Right lobe of liver (tissue), 6 donors: ENCODE data around the gene BPIFA2. TPM values are rescaled to one million over a fixed set of nuclear protein-coding genes. Genes with fewer than 3 reads are reported as not detected.

ENCODE experiments used
- ATAC-seq, 4 donors: fragments of 200-7000 bp; cut with Tn5 transposase; one replicate each; pipeline ENCODE4 v1.9.1; 2020; ENCODE audit warnings: mild to moderate bottlenecking in 4 of 4, moderate library complexity in 4 of 4
- DNase-seq, 3 donors: peaks; one replicate each; pipeline ENCODE4 v3.0.0-alpha.2; 2020
- H3K27ac ChIP-seq, 3 donors: fragments of 200-600 bp; one replicate each; pipeline ENCODE4 v1.8.0; 2022
- H3K27me3 ChIP-seq, 2 donors: fragments of 200-600 bp; one replicate each; pipeline ENCODE4 v1.8.0; 2022
- H3K36me3 ChIP-seq, 4 donors: fragments of 200-600 bp; sonication (generic) in 1 of 4; one replicate each; pipeline versions ENCODE4 v1.5.1 to v1.8.0; 2017 to 2022; ENCODE audit warnings: control low read depth in 1 of 4
- H3K4me1 ChIP-seq, 4 donors: fragments of 200-600 bp; sonication (generic) in 1 of 4; one replicate each; pipeline versions ENCODE4 v1.5.1 to v1.8.0; 2017 to 2022; ENCODE audit warnings: control low read depth in 1 of 4
- H3K4me3 ChIP-seq, 3 donors: fragments of 200-600 bp; one replicate each; pipeline ENCODE4 v1.8.0; 2022
- H3K9me3 ChIP-seq, 4 donors: fragments of 200-600 bp; sonication (generic) in 1 of 4; one replicate each; pipeline versions ENCODE4 v1.5.1 to v1.8.0; 2017 to 2022; ENCODE audit warnings: control low read depth in 1 of 4
- POLR2A ChIP-seq: fragments of 450-650 bp; IDR thresholded peaks from one replicate; pipeline ENCODE4 v1.6.1; 2017; ENCODE audit warnings: antibody characterized with exemption, mild to moderate bottlenecking
- WGBS: methylation state at CpG from one replicate; pipeline ENCODE4 v1.1.6; 2018; ENCODE audit warnings: low coverage, low lambda C conversion rate; ENCODE audit not compliant: insufficient coverage; ENCODE audit errors: missing lambda C conversion rate; 5-methylcytosine and 5-hydroxymethylcytosine counted together
- intact Hi-C, 2 donors: fragments of 100-400 bp; cut with DNase I; formaldehyde crosslinking; loops; one replicate each; pipeline versions ENCODE4 v1.11.2 to v1.14.1; 2022
- total RNA-seq, 6 experiments: library from RNA; depleted of rRNA in 2 of 6; stranded (reverse); fragments of >200 nt in 2 of 6; fragmentation: NEBNext Ultra II Directional in 3 of 6; extraction: Animal tissue kit (Norgen Biotek cat#: 25700) in 3 of 6; gene quantifications; one replicate each; pipeline versions ENCODE4 v1.1.0 to v1.2.4, GENCODE V29; 2016 to 2023
- TF ChIP-seq, protein P1 (sequence below), 4 donors: fragments of 200-600 bp in 3 of 4; fragments of 450-650 bp in 1 of 4; IDR thresholded peaks; one replicate each; pipeline versions ENCODE4 v1.5.1 to v1.8.0; 2016 to 2022; ENCODE audit warnings: antibody characterized with exemption in 4 of 4, mild to moderate bottlenecking in 2 of 4
- donor health status: DM: no; HTN: yes; CAD: no.
- donor health status: DM: no; HTN: no; CAD: no.
- donor health status: DM: no; HTN: no; CAD: no.
- donor health status: DM: no; HTN: yes; CAD: no.
- donor health status: DM: no; HTN: yes; CAD: no.

Gene BPIFA2
- total RNA-seq, 6 experiments from 2014 or later: not detected

DNA sequence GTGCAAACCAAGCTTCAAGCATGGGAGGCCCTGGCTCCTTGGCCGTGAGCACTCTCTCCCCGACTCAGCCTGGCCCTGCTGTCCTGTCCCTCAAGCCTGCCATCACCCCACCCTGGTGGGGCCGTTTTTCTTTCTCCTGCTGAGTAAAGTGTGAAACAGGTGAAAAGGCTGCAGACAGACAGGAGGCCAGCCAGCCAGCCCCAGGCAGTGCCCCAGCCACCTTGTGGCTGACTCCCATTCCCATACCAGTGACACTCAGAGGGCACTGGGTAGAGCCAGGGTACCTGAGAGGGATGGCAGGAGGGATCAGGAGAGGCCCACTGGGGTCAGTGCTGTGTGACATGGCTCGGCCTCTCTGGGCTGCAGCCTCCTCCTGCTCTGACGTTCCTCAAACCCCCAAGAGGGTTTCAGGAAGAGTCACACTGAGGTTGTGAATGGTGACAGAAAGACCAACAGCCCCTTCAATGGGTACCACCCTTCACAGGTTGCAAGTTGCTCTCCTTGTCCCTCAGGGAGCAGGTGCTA lies 35.9 kb upstream of the BPIFA2 start:
- no peak for DNase-seq
- no peak for TF ChIP-seq POLR2A
- TF ChIP-seq, protein P1, sequence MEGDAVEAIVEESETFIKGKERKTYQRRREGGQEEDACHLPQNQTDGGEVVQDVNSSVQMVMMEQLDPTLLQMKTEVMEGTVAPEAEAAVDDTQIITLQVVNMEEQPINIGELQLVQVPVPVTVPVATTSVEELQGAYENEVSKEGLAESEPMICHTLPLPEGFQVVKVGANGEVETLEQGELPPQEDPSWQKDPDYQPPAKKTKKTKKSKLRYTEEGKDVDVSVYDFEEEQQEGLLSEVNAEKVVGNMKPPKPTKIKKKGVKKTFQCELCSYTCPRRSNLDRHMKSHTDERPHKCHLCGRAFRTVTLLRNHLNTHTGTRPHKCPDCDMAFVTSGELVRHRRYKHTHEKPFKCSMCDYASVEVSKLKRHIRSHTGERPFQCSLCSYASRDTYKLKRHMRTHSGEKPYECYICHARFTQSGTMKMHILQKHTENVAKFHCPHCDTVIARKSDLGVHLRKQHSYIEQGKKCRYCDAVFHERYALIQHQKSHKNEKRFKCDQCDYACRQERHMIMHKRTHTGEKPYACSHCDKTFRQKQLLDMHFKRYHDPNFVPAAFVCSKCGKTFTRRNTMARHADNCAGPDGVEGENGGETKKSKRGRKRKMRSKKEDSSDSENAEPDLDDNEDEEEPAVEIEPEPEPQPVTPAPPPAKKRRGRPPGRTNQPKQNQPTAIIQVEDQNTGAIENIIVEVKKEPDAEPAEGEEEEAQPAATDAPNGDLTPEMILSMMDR (IDR thresholded peaks at IDR 0.05): no peak
- ATAC-seq: no peak
- Histone ChIP-seq H3K36me3 (no peaks in the 10 kb centered on the region), H3K4me1 (peaks cover 0 to 15% (median 7%) of the 10 kb centered on the region in 4 donors), H3K27ac (no peak overlapping the region), H3K4me3 (no peak overlapping the region), H3K27me3 (no peaks in the 10 kb centered on the region), H3K9me3 (no peaks in the 10 kb centered on the region)
- no CpG with 5 or more reads among the region's 5 CpGs for WGBS
- intact Hi-C loops: no loop called here

- H3K36me3 ChIP-seq: no peaks in the 10 kb centered on the region
- ATAC-seq (no peak), DNase-seq (no peak)
- no peaks in the 10 kb centered on the region for H3K27me3 ChIP-seq
- no peak overlapping the region for H3K4me3 ChIP-seq
- intact Hi-C loops: no loop called here
- peaks cover 0 to 8% (median 4%) of the 10 kb centered on the region in 4 donors for H3K4me1 ChIP-seq
- no peak overlapping the region for H3K27ac ChIP-seq
- TF ChIP-seq, protein P1 (IDR thresholded peaks at IDR 0.05): no peak
- TF ChIP-seq POLR2A: no peak
- 35% methylated on average over 3 of the region's 14 CpGs for WGBS
- no peaks in the 10 kb centered on the region for H3K9me3 ChIP-seq
These were observed 35.2 kb upstream of the BPIFA2 start for GRCh38 chr20:33132513-33133372.

DNA sequence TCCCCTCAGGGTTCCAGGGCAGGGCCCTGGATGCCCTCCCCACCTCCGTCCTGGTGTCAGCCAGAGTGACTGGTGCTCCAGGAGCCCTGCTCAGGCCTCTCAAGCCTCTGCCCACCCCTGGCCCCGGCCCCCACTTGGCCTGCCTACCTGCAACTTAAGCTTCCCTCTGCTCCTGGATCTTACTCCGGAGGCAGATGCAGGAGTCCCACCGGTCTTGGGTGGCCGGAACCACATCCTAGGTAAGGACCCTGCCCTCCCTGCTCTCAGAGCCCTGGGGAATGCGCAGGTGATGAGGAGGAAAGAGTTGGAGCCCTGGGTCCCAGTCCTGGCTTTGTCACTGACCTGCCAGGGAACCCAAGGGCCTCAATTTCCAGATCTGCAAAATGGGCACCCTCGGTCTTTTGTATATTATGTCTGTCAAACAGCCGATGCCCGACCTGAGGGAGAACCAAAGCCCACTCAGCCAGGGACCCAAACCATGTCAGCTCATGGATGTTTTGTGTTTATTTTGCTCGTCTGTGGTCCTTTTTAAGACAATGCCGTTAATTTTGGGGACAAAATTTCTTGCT lies 34.5 kb upstream of the BPIFA2 start:
- no peak for DNase-seq
- 81% methylated on average over 7 of the region's 11 CpGs for WGBS
- Histone ChIP-seq H3K9me3 (no peaks in the 10 kb centered on the region), H3K4me3 (no peak overlapping the region), H3K36me3 (no peaks in the 10 kb centered on the region), H3K27me3 (no peaks in the 10 kb centered on the region), H3K4me1 (peaks cover 0 to 2% (median under 1%) of the 10 kb centered on the region in 4 donors), H3K27ac (no peak overlapping the region)
- intact Hi-C loops: no loop called here
- ATAC-seq: no peak
- TF ChIP-seq POLR2A: no peak
- TF ChIP-seq, protein P1 (IDR thresholded peaks at IDR 0.05): no peak

- intact Hi-C loops: no loop called here
These were observed 30.8 kb upstream of the BPIFA2 start for GRCh38 chr20:33137195-33137594.

More at GRCh38 chr20:33137195-33137594, 30.8 kb upstream of the BPIFA2 start:
- TF ChIP-seq POLR2A: no peak
- TF ChIP-seq, protein P1 (IDR thresholded peaks at IDR 0.05): no peak
- H3K4me3 ChIP-seq: no peak overlapping the region
- no peak overlapping the region for H3K27ac ChIP-seq
- no peaks in the 10 kb centered on the region for H3K9me3 ChIP-seq
- WGBS: 72% methylated on average over 3 of the region's 3 CpGs
- DNase-seq (no peak), ATAC-seq (no peak)
- no peaks in the 10 kb centered on the region for H3K27me3 ChIP-seq
- no peaks in the 10 kb centered on the region for H3K4me1 ChIP-seq
- no peaks in the 10 kb centered on the region for H3K36me3 ChIP-seq
